Astrocyte of the spinal cord (primary cell): ENCODE results near the gene TTYH3.
A peak's percentile ranks its signal among the peaks of the same experiment; 100 is the strongest.
"Not testable (repeated sequence)": the region's sequence is repeated elsewhere in the genome, so short reads cannot be mapped to it uniquely, and the experiment has no call there.

Experiments
- DNase-seq: peaks from one replicate; pipeline ENCODE4 v3.0.0; 2011; ENCODE audit warnings: low read depth, low spot score
- H3K4me3 ChIP-seq: 2 replicates; pipeline ENCODE4 v1.5.1; 2011; ENCODE audit warnings: low read depth, mild to moderate bottlenecking, low read length, moderate library complexity
- CTCF ChIP-seq: IDR thresholded peaks from 2 replicates; pipeline ENCODE4 v1.5.1; 2012; ENCODE audit warnings: low read depth, mild to moderate bottlenecking, low read length, inconsistent platforms
- in situ Hi-C: cut with HindIII; loops from 2 replicates; pipeline ENCODE4 v1.10.0; 2017; ENCODE audit warnings: low sequenced_read_pairs

TTYH3 gene

DNA sequence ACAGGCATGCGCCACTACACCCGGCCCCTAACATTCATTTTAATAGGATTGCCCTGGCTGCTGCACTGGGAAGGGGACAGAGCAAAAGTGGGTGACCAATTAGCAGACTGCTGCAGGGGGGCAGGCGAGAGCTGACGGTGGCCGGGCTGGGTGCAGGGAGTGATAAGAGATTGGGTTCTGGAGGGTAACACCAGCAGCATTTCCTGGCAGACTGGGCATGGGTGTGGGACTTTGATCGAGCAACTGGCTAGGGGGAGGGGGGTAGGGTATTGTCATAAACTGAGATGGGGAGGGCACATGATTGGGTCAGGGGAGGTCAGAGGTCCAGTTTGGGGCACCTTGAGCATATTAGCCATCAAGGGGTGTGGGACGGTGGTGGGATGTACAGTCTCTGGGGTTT is 36.1 kb downstream of the TTYH3 start:
- no peak overlapping the region for H3K4me3 ChIP-seq
- in situ Hi-C loops = no loop called here
- no peak for DNase-seq
- no peak for TF ChIP-seq CTCF

GRCh38 chr7:2668401-2668800 is 36.6 kb downstream of the TTYH3 start:
- no peak for TF ChIP-seq CTCF
- DNase-seq = no peak
- H3K4me3 ChIP-seq = no peak overlapping the region
- in situ Hi-C loops = no loop called here

DNA sequence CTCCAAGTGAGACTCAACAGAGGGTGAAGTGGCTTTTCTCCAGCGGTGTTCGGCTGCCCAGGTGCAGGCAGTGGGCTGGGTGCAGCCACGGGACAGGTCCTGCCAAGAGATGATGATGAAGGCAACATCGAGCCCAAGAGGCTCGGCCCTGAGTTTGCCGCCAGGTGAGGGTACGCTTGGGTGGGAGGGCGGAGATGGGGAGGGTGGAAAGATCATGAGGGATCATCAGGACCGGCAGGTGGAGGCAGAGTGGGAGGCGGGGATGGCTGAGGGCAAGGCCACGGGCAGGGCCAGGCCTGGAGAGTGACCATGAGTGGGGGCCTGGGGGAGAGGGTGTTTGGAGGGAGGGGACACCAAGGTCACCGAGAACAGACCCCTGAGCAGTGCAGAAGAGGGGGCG is 38.4 kb downstream of the TTYH3 start:
- H3K4me3 ChIP-seq = no peak overlapping the region
- in situ Hi-C loops = no loop called here
- DNase-seq = no peak
- no peak for TF ChIP-seq CTCF

DNA sequence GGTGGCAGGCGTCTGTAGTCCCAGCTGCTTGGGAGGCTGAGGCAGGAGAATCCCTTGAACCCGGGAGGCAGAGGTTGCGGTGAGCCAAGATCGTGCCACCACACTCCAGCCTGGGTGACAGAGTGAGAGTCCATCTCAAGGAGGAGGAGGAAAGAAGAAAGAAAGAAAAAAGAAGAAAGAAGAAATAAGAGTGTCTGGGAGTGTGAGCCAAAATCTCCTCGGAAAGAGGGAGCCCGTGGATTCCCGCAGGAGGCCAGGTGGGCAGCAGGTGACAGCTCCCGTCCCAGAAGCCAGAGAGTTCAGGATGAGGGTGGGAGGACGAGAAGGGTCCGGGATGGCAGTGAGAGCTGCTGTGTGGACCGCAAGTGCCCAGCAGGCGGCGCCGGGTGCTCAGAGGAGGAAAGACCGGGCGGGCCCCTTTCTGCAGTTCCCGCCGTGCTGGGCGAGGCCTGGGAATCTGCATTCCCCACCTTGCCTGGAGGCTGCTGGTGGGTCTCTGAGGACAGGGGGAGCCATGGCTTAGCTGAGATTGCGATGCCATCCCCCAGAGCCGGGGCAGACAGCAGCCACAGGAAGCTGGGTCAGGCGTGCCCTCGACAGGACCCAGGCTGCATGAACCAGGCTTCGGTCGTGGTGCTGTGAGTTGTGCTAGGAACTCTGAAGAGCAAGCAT is 39.1 kb downstream of the TTYH3 start:
- peak; percentile 95 for TF ChIP-seq CTCF
- DNase-seq = peak; percentile 32
- in situ Hi-C loops = no loop called here
- no peak overlapping the region for H3K4me3 ChIP-seq

DNA sequence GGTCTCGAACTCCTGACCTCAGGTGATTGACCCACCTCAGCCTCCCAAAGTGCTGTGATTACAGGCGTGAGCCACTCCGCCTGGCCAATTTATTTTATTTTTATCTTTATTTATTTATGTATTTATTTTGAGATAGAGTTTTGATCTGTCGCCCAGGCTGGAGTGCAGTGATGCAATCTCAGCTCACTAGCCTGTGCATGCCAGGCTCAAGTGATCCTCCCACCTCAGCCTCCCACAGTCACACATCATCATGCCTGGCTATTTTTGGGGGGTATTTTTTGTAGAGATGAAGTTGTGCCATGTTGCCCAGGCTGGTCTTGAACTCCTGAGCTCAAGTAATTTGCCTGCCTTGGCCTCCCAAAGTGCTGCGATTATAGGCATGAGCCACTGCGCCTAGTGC is 41.4 kb downstream of the TTYH3 start:
- in situ Hi-C loops, DNase-seq, H3K4me3 ChIP-seq: not testable (repeated sequence)

- in situ Hi-C loops = no loop called here
- H3K4me3 ChIP-seq = no peak overlapping the region
- no peak for TF ChIP-seq CTCF
- DNase-seq = no peak
Measured at GRCh38 chr7:2673934-2674333, 42.1 kb downstream of the TTYH3 start.

DNA sequence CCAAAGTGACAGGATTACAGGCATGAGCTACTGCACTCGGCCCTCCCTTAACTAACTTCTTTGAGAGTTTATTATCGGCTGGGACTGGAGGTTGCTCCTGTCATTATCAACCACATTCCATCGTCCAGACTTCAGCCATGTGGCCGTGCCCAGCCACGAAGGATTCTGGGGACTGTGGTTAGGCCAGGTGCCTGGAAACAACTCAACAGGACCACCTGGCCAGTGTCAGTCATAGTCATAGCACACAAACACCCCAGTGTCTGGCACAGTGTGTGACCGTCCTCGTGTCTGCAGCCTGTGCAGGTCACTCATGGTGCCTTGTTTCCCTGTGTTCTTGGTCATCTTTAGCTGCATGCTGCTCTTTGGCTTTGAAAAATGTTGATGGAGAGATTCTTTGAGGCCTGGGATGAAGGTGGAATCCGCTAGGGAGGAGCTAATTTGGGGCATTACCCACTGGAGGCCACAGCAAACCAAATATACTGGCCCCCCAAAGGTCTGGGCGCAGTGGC is 43.5 kb downstream of the TTYH3 start:
- no peak for TF ChIP-seq CTCF
- no peak for DNase-seq
- in situ Hi-C loops = no loop called here
- H3K4me3 ChIP-seq = no peak overlapping the region

GRCh38 chr7:2676576-2676975 is 44.8 kb downstream of the TTYH3 start:
- DNase-seq, in situ Hi-C loops, H3K4me3 ChIP-seq: not testable (repeated sequence)

DNA sequence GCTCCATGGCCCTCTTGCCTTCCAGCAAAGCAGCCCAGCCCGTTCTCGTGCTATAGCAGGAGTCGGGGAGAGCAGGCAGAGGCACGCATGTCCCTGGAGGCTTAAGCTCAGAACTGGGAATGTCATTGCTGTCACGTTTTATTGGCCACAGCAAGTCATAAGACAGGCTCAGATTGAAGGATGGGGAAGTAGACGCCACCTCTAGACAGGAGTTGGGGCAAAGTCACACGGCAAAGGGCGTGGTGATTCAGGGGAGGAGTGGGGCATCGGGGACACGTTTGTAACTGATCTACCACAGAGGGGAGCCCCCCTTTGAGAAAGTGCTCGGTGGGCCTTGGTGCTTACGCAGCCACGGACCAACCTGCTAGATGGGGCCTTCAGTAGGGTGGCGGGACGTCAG is 46.7 kb downstream of the TTYH3 start:
- H3K4me3 ChIP-seq, in situ Hi-C loops, DNase-seq: not testable (repeated sequence)

- DNase-seq, in situ Hi-C loops, H3K4me3 ChIP-seq: not testable (repeated sequence)
Measured at GRCh38 chr7:2679135-2680127, 47.6 kb downstream of the TTYH3 start.
